ENCODE results near the gene HSPG2. TPM values are rescaled to one million over a fixed set of nuclear protein-coding genes. Genes with fewer than 3 reads are reported as not detected.

Gene HSPG2
- total and polyA plus RNA-seq, 2 of the 8 experiments (the other 6 are each of a cell fraction or from before 2014, with no cell fraction given) = 17.8 to 111 TPM

GRCh38 chr1:21938732-21939538, 1.8 kb upstream of the HSPG2 start:
- peaks cover 2 to 35% (median 20%) of the 10 kb centered on the region in 4 experiments for H3K4me1 ChIP-seq (replicated peaks in 1 of 4; ENCODE audit: control insufficient read depth in 3 of 4, insufficient read depth in 4 of 4, low read length in 3 of 4)
- TF ChIP-seq SP1 (IDR thresholded peaks at IDR 0.05; ENCODE audit: low read depth, low read length) (no peak), CEBPB (IDR thresholded peaks at IDR 0.05; ENCODE audit: low read depth, low read length) (no peak)
- WGBS, 2 experiments (ENCODE audit: extremely low coverage in 1 of 2, insufficient coverage in 1 of 2, insufficient read length in 1 of 2, insufficient replicate concordance in 2 of 2, low coverage in 1 of 2, low lambda C conversion rate in 2 of 2, missing lambda C conversion rate in 1 of 2) = 87% methylated on average over 11 of the region's 11 CpGs; no CpG with 5 or more reads in 1 of the 2 experiments

More at GRCh38 chr1:21938732-21939538, 1.8 kb upstream of the HSPG2 start:
- peaks cover 9% of the 10 kb centered on the region; the same call in 1 of the 2 replicates for H3K79me1 ChIP-seq (ENCODE audit: low read depth, low read length)
- H3K9me3 ChIP-seq (ENCODE audit: insufficient read depth in 2 of 2, low read depth in 1 of 2, low read length in 1 of 2) = no peaks in the 10 kb centered on the region
- H4K5ac ChIP-seq (ENCODE audit: insufficient read length, low read depth, low read length) = no peak overlapping the region
- no peak overlapping the region for H2BK5ac ChIP-seq (ENCODE audit: low read depth, low read length)
- no peak overlapping the region for H3K14ac ChIP-seq (ENCODE audit: insufficient read length)
- 0 out of 2 replicates have a peak overlapping the region, but pooled peaks have one; percentile 86 for H2BK20ac ChIP-seq (ENCODE audit: low read length)
- H4K20me1 ChIP-seq (replicated peaks in 1 of 2; ENCODE audit: control insufficient read depth in 1 of 2, insufficient read depth in 2 of 2, low read length in 2 of 2) = peaks cover 0 to 7% of the 10 kb centered on the region in 2 experiments
- no peak overlapping the region; the same call in 1 of the 2 replicates for H4K8ac ChIP-seq (ENCODE audit: extremely low read depth, insufficient read depth, low read length)
- no peak overlapping the region for H3K4me3 ChIP-seq (ENCODE audit: extremely low read depth in 1 of 4, insufficient read depth in 2 of 4, low read depth in 3 of 4, low read length in 4 of 4)
- H3K27ac ChIP-seq (ENCODE audit: low read depth, low read length) = no peak overlapping the region
- peaks cover 6 to 19% of the 10 kb centered on the region in 2 experiments; a peak in 3 of 4 replicates for H3K79me2 ChIP-seq (ENCODE audit: control insufficient read depth in 1 of 2, insufficient read depth in 2 of 2, low read length in 2 of 2)
- DNase-seq (ENCODE audit: low read depth in 1 of 2, low spot score in 2 of 2) (no peak), FAIRE-seq (no peak)
- no peak overlapping the region for H3K23ac ChIP-seq (ENCODE audit: insufficient read length)
- H3K4ac ChIP-seq (replicated peaks; ENCODE audit: insufficient read length, low read depth, low read length) = no peak overlapping the region
- H3K9ac ChIP-seq (replicated peaks in 1 of 4; ENCODE audit: extremely low read depth in 1 of 4, low read depth in 3 of 4, low read length in 3 of 4) = no peak overlapping the region
- no peak overlapping the region for H2BK120ac ChIP-seq (replicated peaks; ENCODE audit: low read depth, low read length)
- H3K23me2 ChIP-seq (ENCODE audit: low read depth, low read length) = peaks cover 11% of the 10 kb centered on the region
- H3K36me3 ChIP-seq (ENCODE audit: control insufficient read depth in 2 of 4, insufficient read depth in 4 of 4, low read length in 3 of 4) = no peaks in the 10 kb centered on the region
- H3K18ac ChIP-seq (ENCODE audit: extremely low read depth, low read length) = no peak overlapping the region; the same call in 1 of the 2 replicates
- H2BK12ac ChIP-seq (ENCODE audit: low read depth, low read length) = peak overlapping the region; percentile 50; the same call in 1 of the 2 replicates
- H2AFZ ChIP-seq (ENCODE audit: low read length) = no peak overlapping the region
- POLR2A ChIA-PET (ENCODE audit: partially characterized antibody) = interaction anchor here (0.8 to 1.5 kb wide), 5 partner anchors 14 to 28 kb away, joined by 3 to 6 read pairs (median 3); no protein-coding TSS in a partner anchor
- H2BK15ac ChIP-seq (ENCODE audit: low read length) = peak overlapping the region; percentile 92; the same call in 1 of the 2 replicates
- H2AK5ac ChIP-seq (ENCODE audit: low read depth, low read length) = peak overlapping the region; percentile 95
- H4K91ac ChIP-seq (replicated peaks; ENCODE audit: insufficient read length, low read length) = peak overlapping the region; percentile 44
- CTCF ChIA-PET (ENCODE audit: partially characterized antibody) = interaction anchor here (0.7 to 2.3 kb wide), 8 partner anchors 11 to 156 kb away, joined by 3 to 9 read pairs (median 4); partner anchors contain the start of gene USP48
- peaks cover 0 to 2% (median 0%) of the 10 kb centered on the region in 4 experiments; a peak in 2 of 7 replicates for H3K27me3 ChIP-seq (replicated peaks in 1 of 4; ENCODE audit: control insufficient read depth in 3 of 4, extremely low read depth in 1 of 4, insufficient read depth in 3 of 4, low read length in 3 of 4)
- no peak overlapping the region for H3K4me2 ChIP-seq (ENCODE audit: insufficient read depth in 1 of 2, low read depth in 2 of 2, low read length in 2 of 2)
- no peak overlapping the region for H3K56ac ChIP-seq (replicated peaks; ENCODE audit: insufficient read length, low read depth, low read length)
